GM18951 (cell line): ENCODE data around the gene RCAN2.

Source experiments
- POLR2A ChIP-seq: IDR thresholded peaks from 4 replicates; pipeline ENCODE4 v1.6.1; 2011; ENCODE audit warnings: mild to moderate bottlenecking; ENCODE audit not compliant: insufficient read length, insufficient read depth; ENCODE audit errors: extremely low read depth
- in situ Hi-C: fragments of 300-500 bp; cut with MboI; formaldehyde crosslinking; loops from one replicate; pipeline ENCODE4 v1.12.0; 2022; ENCODE audit warnings: low sequenced_read_pairs, mixed read lengths, inconsistent platforms; ENCODE audit not compliant: unreplicated experiment

The RCAN2 gene

GRCh38 chr6:46491201-46491627 lies at the start of gene RCAN2:
Gene RCAN2 (minus strand): TSS chr6:46491449.
- no peak for TF ChIP-seq POLR2A
- in situ Hi-C loops, result no loop called here

- in situ Hi-C loops, result no loop called here
- no peak for TF ChIP-seq POLR2A
Observed at GRCh38 chr6:46539866-46540265, 48.6 kb upstream of the RCAN2 start.

GRCh38 chr6:46538800-46539480 lies 47.7 kb upstream of the RCAN2 start:
- in situ Hi-C loops, result no loop called here
- no peak for TF ChIP-seq POLR2A

- in situ Hi-C loops, result no loop called here
Observed at GRCh38 chr6:46530896-46531295, 39.6 kb upstream of the RCAN2 start.

GRCh38 chr6:46528961-46529750 lies 37.9 kb upstream of the RCAN2 start:
- in situ Hi-C loops, result no loop called here
- TF ChIP-seq POLR2A, result no peak

More at GRCh38 chr6:46530896-46531295, 39.6 kb upstream of the RCAN2 start:
- TF ChIP-seq POLR2A, result no peak

- no peak for TF ChIP-seq POLR2A
Observed at GRCh38 chr6:46526607-46527006, 35.4 kb upstream of the RCAN2 start.

GRCh38 chr6:46525583-46525982 lies 34.3 kb upstream of the RCAN2 start:
- in situ Hi-C loops, result no loop called here
- no peak for TF ChIP-seq POLR2A

More at GRCh38 chr6:46526607-46527006, 35.4 kb upstream of the RCAN2 start:
- in situ Hi-C loops, result no loop called here

GRCh38 chr6:46521464-46521971 lies 30.3 kb upstream of the RCAN2 start:
- in situ Hi-C loops, result no loop called here
- no peak for TF ChIP-seq POLR2A

- TF ChIP-seq POLR2A, result no peak
- in situ Hi-C loops, result no loop called here
Observed at GRCh38 chr6:46517202-46517601, 26.0 kb upstream of the RCAN2 start.

GRCh38 chr6:46513533-46513932 lies 22.3 kb upstream of the RCAN2 start:
- in situ Hi-C loops, result no loop called here
- TF ChIP-seq POLR2A, result no peak

GRCh38 chr6:46511320-46511719 lies 20.1 kb upstream of the RCAN2 start:
- in situ Hi-C loops, result no loop called here
- TF ChIP-seq POLR2A, result no peak

- TF ChIP-seq POLR2A, result no peak
- in situ Hi-C loops, result no loop called here
Observed at GRCh38 chr6:46510651-46511050, 19.4 kb upstream of the RCAN2 start.

GRCh38 chr6:46509981-46510510 lies 18.8 kb upstream of the RCAN2 start:
- in situ Hi-C loops, result no loop called here
- TF ChIP-seq POLR2A, result no peak
